HG03571 (cell line): ENCODE results near the gene PNO1.
A peak's percentile ranks its signal among the peaks of the same experiment; 100 is the strongest.
"Not testable (repeated sequence)": the region's sequence is repeated elsewhere in the genome, so short reads cannot be mapped to it uniquely, and the experiment has no call there.

Experiments
- ATAC-seq: cut with Tn5 transposase; IDR thresholded peaks from one replicate; pipeline ENCODE4 v1.9.1; 2021; ENCODE audit not compliant: unreplicated experiment

PNO1 gene

DNA sequence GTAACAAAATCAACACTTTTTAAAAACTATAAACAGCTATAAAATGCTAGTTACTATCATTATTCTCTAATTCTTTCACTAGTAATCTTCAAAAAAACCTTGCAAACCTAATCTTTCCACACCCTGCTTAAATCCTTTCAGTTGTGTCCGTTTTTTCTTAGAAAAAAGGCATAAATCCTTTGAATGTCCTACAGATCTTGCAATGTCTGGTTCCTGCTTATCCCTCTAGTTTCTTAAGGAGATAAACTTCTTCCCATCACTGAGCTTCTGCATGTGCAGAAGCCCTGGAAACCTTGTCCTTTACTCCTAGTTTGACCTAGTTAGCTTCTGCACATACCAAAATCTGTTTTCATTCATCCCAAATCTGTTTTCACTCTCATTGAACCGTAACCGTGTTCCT lies 1.3 kb upstream of the PNO1 start:
- no peak for ATAC-seq

DNA sequence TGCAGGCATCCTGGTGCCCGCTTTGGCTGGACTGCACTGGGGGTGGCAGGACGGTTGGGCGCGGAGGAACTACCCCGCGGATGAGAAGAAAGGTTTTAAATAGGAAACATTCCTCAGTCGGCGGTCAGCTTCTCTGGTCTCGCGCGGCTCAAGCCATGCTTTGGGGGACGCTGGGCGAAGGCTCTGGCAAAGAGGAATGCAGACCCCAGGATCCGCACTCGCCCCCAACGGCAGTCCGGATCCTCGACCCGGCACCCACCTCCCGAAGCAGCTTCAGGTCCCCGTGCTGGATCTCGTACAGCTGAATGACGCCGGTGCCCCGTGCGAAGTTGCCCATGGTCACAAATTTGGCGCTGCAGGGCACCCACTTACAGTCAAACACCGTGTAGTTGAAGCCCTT lies 686 bp upstream of the PNO1 start:
- ATAC-seq, result peak; percentile 26

DNA sequence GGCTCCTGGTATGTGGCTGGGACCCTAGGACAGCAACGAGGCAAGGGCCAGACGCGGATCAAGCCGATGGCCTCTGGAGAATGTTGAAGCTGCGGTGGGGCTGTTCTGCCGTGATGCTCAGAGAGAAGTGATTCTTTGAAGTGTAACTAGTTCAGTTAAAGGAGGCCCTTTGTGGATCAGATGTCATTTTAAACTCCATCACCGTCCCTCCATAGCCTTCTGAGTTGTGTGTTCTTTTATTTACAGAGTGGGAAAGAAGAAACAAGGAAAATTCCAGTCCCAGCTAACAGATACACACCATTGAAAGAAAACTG lies 403 bp downstream of the PNO1 start:
- no peak for ATAC-seq

DNA sequence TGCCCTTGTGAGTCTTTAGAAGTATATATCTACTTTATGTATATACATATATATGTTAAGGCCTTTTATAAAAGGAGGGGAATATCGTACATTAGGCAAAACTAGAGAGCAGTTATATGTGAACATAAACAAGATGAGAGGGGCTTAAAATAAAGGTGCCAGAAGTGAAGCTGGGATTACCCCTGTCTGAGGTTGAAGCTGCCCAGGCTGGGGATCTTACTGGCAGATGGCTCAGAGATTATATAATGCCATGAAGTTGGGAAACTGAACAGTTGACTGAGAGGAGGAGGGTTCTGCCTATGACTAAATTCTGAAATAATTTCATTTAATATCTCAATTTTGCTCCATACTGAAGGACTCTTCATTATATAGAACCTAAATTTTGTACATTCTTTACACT lies 6.0 kb downstream of the PNO1 start:
- no peak for ATAC-seq

DNA sequence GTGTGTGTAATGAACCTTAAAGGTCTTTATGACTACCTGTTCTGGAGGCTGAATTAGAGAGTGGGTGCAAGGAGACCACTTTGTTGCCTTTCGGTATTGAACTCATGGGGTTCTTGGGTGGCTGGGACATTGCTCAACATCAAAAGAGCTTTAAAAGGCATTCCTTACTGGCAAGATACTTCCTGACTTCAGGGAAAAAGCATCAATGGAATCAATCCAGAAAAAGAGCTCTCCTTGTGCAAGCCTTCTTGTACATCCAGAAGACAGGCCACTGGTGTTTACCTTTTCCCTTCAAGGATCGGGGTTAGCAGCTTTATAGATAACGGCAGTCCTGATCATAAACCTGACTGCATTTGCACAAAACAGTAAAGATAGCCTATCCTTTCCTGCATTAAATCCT lies 9.5 kb downstream of the PNO1 start:
- no peak for ATAC-seq

DNA sequence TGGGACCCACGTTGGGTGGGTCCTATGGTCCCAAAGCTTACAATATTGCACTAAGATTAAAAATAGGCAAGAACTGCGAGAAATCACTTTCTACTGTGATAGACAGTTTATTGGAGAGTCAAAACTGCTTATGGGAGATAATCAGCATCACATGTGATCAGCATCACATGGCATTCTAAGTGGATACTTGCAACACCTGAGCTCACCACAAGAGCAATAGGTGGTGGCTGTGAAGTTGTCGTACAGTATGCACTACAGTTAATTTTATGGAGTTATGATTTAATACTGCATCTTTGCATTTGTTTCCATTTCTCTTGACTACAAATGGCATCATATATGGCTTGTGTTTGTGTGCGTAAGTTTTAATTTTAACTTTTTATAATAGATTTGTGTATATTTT lies 11.6 kb downstream of the PNO1 start:
- no peak for ATAC-seq

DNA sequence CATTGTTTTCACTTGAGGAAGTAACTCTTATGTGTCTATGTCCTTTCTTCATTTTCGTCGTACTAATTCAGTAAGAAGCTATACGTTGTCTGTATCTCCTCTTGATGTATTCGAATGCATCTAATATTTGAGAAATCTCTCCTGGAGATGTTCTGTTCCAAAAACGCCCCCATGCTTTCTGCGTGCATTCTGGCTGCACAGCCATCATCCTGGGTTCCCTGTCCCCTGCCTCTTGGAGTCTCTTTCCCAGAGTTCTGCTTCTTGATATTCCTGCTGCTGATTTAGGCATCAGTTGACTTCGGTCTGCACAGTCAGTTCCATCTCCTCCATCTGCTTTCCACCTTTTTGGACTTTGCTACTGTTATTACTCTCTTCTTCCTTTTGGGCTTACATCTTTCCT lies 13.5 kb downstream of the PNO1 start:
- no peak for ATAC-seq

DNA sequence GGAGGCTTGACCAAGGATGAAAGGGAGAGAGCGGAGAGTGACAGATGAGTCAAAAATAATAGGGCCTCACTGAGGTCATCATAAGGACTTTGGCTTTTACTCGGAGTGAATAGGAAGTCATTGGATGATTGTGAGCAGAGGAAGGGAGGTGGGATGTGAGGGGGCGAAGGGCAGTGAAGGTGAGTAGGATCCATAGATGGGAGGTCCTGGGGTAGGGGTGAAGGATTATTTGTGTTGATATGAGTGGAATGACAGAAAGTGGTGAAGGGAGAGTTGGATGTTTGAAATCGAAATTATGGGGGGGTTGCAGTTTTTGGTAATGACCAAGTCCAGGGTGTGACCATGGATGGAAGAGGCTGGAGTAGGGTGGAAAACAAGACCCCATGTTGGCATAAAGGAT lies 14.0 kb downstream of the PNO1 start:
- ATAC-seq, result no peak

DNA sequence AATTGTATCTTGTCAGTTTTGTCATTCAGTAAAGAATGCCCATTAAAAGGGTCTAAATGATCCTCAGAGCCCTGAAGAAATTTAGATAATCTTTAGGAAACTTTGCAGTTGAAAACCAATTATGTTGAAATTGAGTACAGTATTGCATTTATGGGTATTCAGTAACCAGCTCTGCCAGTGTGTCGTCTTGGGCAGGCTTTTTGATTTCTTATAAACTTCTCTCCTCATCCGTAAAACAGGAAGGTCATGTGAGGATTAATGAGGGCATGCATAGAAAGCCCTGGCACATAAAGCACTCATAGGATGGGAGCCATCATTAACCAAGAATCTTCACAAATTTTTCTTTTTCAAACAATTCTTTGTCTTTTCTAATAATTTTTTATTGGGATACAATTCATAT lies 14.8 kb downstream of the PNO1 start:
- ATAC-seq, result no peak

DNA sequence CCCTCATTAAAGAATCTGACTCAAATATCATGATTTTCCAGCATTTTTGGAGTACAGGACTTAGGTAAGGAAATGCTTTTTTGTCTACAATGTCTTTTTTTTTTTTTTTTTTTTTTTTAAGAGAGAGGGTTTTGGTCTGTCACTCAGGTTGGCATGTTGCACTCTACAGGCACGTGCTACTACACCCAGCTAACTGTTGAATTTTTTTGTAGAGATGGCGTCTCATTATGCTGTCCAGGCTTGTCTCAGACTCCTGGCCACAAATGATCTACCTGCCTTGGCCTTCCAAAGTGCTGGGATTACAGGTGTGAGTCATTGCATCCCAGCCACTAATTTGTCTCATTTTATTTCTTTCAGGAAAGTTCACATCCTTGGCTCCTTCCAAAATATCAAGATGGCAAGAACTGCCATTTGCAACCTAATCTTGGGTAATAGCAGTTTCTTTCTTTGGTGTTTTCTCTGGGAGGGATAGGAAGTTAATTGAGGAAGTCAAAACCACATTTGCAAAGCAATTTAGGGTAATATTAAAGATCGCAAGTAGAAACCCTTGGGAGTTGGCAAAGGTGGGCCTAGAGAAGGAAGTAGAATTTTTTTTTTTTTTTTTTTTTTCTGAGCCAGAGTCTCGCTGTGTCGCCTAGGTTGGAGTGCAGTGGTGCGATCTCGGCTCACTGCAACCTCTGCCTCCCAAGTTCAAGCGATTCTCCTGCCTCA lies 15.5 kb downstream of the PNO1 start:
- no peak for ATAC-seq

DNA sequence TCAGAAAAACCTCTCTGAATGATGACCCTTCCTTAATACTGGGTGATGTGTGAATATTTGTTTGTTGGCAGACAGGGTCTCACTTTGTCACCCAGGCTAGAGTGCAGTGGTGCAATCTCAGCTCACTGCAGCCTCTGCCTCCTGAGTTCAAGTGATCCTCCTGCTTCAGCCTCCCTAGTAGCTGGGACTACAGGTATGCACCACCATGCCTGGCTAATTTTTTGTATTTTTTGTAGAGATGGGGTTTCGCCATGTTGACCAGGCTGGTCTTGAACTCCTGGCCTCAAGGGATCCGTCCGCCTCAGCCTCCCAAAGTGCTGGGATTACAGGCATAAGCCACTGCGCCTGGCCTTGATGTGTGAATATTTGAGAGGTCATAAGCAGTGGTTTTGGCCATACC lies 17.5 kb downstream of the PNO1 start:
- ATAC-seq, result not testable (repeated sequence)

DNA sequence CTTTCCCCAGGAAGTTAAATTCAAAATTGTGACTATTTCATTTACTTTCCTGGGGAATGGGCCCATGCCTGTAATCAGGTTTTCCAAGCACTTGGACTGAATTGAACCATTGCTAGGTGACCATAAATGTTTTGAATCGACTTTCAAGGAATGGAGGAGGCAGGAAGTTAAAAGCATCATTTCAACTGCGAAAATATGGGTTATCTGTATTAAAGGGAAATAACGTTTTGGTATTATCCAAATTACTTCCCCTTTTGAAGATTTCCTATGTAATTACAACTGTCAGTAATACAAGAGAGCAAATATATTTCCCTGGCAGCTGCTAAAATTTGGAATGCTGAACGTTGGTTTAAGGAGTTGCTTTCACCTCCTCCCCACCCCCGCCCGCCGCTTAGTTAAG lies 19.0 kb downstream of the PNO1 start:
- no peak for ATAC-seq

DNA sequence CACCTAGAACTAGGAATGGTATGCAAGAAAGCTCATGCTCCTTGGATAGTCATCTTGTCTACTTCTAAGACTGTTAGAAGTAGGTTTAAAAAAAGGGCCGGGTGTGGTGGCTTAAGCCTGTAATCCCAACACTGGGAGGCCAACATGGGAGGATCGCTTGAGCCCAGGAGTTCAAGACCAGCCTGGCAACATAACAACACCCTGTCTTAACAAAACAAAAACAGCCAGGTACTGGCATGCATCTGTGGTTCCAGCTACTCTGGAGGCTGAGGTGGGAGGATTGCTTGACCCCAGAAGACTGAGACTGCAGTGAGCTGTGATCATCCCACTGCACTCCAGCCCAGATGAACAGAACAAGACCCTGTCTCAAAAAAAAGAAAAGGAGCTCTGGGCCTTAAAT lies 19.9 kb downstream of the PNO1 start:
- no peak for ATAC-seq

DNA sequence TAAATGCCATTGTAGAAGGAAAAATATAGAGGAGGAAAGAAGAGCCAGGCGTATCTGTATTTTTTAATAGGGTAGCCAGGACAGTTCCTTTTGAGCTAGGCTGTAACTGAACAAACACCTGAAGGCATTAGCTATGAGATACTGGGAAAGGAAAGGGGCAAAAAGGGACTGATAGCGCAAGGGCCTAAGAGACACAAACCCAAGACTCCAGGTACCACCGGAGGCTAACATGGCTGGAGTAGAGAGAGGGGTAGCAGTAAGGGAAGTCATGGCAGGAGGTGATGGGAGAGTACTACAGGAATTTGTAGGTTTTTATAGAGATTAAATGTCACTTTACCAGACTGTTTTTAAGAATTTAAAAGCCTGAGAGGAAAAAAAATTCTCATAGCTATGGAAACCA lies 20.7 kb downstream of the PNO1 start:
- no peak for ATAC-seq

DNA sequence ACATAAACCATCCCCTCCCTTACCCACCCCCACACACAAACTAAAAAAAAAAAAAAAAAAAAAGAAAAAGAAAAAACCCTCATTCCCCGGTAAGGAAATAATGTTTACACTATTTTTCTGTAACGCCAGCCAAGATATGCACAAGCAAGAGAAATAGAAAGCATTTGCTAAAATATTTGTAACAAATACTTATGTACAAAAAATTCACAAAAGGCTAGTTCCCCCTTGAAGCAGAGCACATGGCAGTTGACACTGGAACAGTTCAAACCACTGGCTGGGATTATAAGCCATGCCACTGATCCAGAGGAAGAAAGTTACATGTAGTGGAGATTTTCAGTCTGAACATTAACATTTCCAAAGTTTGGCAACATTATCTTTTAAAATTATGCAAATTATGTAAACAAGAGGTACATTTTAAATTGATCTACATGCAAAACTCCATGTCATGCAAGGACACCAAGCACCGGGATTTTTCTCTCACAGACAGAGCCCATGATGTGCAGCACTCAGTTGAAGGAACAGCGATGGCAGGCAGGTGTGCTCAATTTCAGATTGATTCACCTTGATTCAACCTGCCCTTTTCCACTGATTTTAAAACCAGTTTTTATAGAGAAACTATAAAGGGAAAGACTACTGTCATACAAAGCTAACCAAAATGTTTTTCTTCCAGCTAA lies 21.4 kb downstream of the PNO1 start:
- no peak for ATAC-seq

DNA sequence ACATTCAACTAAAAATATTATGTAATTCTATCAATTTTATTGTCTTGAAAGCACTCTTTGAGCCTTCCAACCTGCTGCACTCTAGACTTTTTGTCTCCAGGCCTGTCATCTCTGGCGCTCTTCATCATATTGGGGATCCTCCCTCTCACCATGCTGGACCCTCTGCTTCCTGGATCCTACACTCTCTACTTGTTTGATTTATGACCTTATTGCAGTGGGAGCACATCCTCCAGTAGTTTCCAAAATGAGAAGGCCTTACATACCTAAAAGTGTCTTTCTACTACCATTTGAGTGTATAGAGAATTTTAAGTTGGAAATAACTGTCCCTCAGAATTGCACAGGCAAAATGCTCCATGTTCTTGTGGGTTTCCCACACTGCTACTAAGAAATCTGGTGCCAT lies 25.2 kb downstream of the PNO1 start:
- no peak for ATAC-seq

DNA sequence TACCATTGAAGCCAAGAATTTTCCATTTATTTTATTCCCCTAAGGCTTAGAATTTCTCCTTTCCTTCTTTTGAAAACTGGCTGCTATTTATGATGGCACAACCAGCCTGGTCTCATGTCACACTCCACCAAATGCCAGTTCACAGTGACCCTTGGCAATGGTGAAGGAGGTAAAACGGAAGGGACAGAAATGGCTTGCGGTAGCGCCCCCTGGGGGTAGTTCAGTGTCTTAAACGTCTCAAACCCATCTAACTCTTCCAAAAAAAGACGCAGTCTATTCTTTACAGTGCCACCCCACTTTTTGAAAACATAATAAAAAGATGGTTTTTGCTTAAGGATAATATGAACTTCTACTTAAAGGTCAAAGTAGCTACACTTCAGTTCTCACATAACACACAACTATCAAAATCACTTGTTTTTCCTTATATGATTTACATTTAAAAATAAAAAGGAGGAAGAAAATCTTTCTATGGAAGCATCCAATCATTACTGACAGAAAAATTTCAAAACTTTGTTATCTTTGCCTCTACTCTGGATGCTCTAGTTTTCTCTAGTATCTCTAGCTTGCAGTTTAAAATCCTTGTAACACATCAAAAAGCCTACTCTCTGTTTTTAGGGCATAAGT lies 28.0 kb downstream of the PNO1 start:
- no peak for ATAC-seq

DNA sequence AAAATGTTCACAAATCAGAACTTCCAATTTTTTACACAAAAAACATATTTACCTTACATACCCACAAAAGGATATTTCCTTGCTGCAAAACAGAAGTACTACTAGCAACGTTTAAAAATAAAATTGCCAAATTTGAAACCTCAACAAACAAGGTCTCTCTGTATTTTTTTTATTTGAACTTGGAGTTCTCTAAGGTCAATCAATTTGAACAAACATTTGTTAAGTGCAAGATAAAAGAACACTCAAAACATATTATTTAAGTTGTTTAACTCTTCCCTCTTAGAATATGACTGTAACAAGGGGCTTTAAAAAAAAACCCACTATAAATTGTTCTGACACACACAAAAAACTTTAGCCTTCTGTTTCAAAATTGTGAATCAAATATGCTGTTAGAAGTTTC lies 29.6 kb downstream of the PNO1 start:
- no peak for ATAC-seq

DNA sequence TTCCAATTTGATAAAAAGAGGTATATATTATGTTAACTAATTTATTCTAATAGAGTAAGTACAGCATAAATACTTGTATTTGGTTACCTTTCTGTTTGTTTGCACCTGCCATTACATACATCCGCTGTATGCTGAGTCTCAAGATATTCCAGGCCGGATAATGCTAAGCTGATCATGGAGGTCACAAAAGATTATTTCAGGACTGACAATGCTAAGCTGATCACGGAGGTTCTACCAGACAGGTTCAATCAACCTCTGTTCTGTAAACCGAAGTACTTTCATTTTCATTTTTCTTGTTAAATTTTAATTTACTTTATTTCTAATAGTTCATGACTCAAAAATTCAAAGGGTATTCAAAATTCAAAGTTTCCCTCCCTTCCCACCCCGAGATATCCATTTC lies 31.1 kb downstream of the PNO1 start:
- no peak for ATAC-seq

DNA sequence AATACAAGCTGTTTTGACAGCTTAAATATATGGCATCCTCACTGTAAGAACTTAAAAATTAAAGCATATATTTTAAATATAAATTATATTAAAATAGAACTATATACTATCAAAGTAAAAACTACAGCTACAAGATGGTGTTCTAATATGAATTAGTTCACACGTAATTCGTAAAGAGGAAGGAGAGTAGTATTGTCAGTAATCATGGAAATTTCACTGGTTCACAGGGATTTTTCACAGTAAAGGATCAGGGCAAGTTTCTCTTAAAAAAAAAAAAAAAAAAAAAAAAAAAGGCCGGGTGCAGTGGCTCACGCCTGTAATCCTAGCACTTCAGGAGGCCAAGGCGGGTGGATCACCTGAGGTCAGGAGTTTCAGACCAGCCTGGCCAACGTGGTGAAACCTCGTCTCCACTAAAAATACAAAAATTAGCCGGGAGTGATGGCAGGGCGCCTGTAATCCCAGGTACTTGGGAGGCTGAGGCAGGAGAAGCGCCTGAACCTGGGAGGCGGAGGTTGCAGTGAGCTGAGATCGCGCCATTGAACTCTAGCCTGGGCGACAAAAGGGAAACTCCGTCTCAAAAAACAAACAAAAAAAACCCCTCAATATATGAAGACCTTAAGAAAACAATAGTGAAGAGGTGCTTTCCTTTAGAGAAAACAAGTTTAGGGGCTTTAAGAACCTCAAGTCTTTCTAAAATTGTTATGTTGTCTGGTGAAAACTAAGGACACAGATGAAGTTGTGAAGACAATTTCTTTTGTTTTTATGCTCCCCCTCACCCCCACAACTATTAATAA lies 32.5 kb downstream of the PNO1 start:
- ATAC-seq, result no peak

DNA sequence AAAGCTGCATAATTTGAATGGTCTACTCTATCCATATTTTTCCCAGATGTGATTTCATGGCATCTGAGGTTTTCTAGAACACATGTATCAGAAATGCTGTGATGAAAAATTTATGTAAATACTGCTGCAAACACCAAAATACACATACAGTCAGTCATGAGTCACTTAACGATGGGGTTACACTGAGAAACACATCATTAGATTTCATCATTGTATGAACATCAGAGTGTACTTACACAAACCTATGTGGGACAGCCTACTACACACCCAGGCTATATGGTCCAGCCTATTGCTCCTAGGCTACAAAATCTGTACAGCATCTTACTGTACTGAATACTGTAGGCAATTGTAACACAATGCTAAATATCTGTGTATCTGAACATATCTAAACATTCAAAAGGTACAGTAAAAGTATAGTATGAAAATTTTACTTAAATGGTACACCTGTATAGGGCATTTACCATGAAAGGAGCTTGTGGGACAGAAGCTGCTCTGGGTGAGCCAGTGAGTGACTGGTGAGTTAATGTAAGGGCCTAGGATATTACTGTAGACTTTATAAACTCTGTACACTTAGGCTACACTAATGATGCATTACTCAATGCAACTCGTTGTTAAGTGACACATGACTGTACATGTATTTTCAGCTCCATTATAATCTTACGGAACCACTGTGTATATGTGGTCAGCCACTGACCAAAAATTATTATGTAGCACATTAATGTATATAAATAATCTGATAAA lies 33.5 kb downstream of the PNO1 start:
- no peak for ATAC-seq
